Stimulated activated CD8-positive, alpha-beta memory T cell treated with anti-CD3 and anti-CD28 coated beads, Interleukin-7, amount 100 ng/mL, for 4 hours (primary cell): ENCODE measurements around the gene HCRTR2.
"Not testable (repeated sequence)": the region's sequence is repeated elsewhere in the genome, so short reads cannot be mapped to it uniquely, and the experiment has no call there.

Experiments
- DNase-seq, 2 donors: peaks; one replicate each; pipeline ENCODE4 v3.0.0-alpha.2; 2020; ENCODE audit warnings: low read depth in 2 of 2

The HCRTR2 gene

GRCh38 chr6:55174211-55175026 is at the start of gene HCRTR2:
TSS of gene HCRTR2 (plus strand) at chr6:55174515. CDS start at chr6:55174588, 73 bp downstream.
- no peak for DNase-seq

GRCh38 chr6:55130806-55131324 is 43.5 kb upstream of the HCRTR2 start:
- DNase-seq, result no peak

- no peak for DNase-seq
Observed at GRCh38 chr6:55131616-55132015, 42.7 kb upstream of the HCRTR2 start.

- no peak for DNase-seq
Observed at GRCh38 chr6:55136916-55137315, 37.4 kb upstream of the HCRTR2 start.

- no peak for DNase-seq
Observed at GRCh38 chr6:55137929-55138693, 36.2 kb upstream of the HCRTR2 start.

GRCh38 chr6:55141611-55142010 is 32.7 kb upstream of the HCRTR2 start:
- DNase-seq, result no peak

GRCh38 chr6:55142610-55143009 is 31.7 kb upstream of the HCRTR2 start:
- DNase-seq, result no peak

- DNase-seq, result no peak
Observed at GRCh38 chr6:55153284-55153683, 21.0 kb upstream of the HCRTR2 start.

GRCh38 chr6:55158784-55159183 is 15.5 kb upstream of the HCRTR2 start:
- DNase-seq, result not testable (repeated sequence)

- DNase-seq, result no peak
Observed at GRCh38 chr6:55167860-55168259, 6.5 kb upstream of the HCRTR2 start.

GRCh38 chr6:55175078-55176049 is 1.0 kb downstream of the HCRTR2 start:
- DNase-seq, result no peak

- no peak for DNase-seq
Observed at GRCh38 chr6:55176958-55177357, 2.6 kb downstream of the HCRTR2 start.

- no peak for DNase-seq
Observed at GRCh38 chr6:55180258-55180657, 5.9 kb downstream of the HCRTR2 start.

GRCh38 chr6:55182016-55182650 is 7.8 kb downstream of the HCRTR2 start:
- no peak for DNase-seq

GRCh38 chr6:55184782-55185530 is 10.6 kb downstream of the HCRTR2 start:
- no peak for DNase-seq

- no peak for DNase-seq
Observed at GRCh38 chr6:55198715-55199114, 24.4 kb downstream of the HCRTR2 start.

GRCh38 chr6:55199239-55199638 is 24.9 kb downstream of the HCRTR2 start:
- no peak for DNase-seq

- DNase-seq, result no peak
Observed at GRCh38 chr6:55208478-55209458, 34.5 kb downstream of the HCRTR2 start.

- no peak for DNase-seq
Observed at GRCh38 chr6:55210952-55211351, 36.6 kb downstream of the HCRTR2 start.
